ENCODE measurements around the gene CDC7.

CDC7 gene

DNA sequence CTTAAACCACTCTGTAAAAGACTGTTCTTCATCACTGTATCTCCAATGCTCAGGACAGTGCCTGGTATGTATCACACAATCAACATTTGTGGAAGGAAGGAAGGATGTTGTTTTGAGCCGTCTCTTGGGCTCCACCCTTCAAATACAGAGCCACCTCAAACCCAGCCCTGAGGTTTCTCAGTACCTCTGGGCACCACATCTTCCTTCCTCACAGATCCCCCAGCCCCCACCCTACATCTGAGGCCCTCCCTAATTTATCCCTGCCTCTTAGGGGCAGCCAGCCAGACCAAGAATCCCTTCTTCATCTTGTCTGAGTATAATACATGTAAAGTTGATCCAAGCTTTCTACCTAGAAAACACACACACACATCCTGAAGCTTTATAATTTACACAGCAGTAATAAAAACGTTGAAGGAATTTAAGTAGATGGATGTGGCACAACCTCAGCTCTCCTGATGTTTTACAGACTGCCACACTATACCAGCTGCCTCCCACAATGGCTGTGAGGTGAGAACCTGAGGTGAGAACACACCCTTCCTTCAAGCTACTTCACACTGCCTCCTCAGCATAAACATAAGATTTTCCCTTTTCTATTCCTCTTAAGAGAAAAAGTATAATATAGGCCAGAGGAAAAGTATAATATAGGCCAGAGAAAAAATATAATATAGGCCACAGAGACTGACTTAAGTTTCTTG lies 48.5 kb downstream of the CDC7 start:
- Histone ChIP-seq H3K27ac (ENCODE audit: low read length) (no peak overlapping the region), H2AFZ (ENCODE audit: low read depth, low read length) (no peak overlapping the region), H3K9ac (ENCODE audit: low read length) (no peak overlapping the region), H4K20me1 (ENCODE audit: insufficient read depth, low read length) (no peaks in the 10 kb centered on the region), H3K79me2 (ENCODE audit: low read length) (no peaks in the 10 kb centered on the region), H3K27me3 (ENCODE audit: low read depth, low read length) (no peaks in the 10 kb centered on the region), H3K9me3 (ENCODE audit: insufficient read depth, low read length) (no peaks in the 10 kb centered on the region), H3K4me3 (ENCODE audit: low read length) (no peak overlapping the region), H3K4me2 (ENCODE audit: low read length) (no peak overlapping the region), H3K4me1 (ENCODE audit: low read length) (no peaks in the 10 kb centered on the region), H3K36me3 (replicated peaks; ENCODE audit: low read depth, low read length) (no peaks in the 10 kb centered on the region)
- TF ChIP-seq, protein P1, sequence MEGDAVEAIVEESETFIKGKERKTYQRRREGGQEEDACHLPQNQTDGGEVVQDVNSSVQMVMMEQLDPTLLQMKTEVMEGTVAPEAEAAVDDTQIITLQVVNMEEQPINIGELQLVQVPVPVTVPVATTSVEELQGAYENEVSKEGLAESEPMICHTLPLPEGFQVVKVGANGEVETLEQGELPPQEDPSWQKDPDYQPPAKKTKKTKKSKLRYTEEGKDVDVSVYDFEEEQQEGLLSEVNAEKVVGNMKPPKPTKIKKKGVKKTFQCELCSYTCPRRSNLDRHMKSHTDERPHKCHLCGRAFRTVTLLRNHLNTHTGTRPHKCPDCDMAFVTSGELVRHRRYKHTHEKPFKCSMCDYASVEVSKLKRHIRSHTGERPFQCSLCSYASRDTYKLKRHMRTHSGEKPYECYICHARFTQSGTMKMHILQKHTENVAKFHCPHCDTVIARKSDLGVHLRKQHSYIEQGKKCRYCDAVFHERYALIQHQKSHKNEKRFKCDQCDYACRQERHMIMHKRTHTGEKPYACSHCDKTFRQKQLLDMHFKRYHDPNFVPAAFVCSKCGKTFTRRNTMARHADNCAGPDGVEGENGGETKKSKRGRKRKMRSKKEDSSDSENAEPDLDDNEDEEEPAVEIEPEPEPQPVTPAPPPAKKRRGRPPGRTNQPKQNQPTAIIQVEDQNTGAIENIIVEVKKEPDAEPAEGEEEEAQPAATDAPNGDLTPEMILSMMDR (IDR thresholded peaks at IDR 0.05; ENCODE audit: low read depth, low read length), result no peak
- TF ChIP-seq EZH2phosphoT487 (IDR thresholded peaks at IDR 0.05; ENCODE audit: low read depth), result no peak

DNA sequence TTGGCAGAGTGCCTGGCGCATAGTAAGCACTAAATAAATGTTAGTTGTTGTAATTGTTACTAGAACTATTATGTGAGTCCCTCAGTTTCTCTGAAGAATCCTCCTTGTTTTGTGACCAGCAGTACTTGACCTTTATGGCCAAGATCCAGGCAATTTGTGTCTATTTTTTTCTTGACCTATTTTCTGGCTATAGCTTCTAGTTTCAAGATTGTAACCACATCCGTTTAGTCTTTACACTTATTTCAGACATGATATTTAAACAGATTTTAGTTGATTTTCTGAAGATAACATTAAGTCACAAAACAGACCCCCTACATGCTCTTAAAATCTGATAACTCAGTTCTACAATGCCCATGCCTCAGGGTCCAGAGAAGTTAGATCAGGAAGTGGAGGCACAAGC lies 50.3 kb downstream of the CDC7 start:
- no peaks in the 10 kb centered on the region for H3K4me1 ChIP-seq (ENCODE audit: low read length)
- TF ChIP-seq EZH2phosphoT487 (IDR thresholded peaks at IDR 0.05; ENCODE audit: low read depth), result no peak
- TF ChIP-seq, protein P1 (IDR thresholded peaks at IDR 0.05; ENCODE audit: low read depth, low read length), result no peak
- no peak overlapping the region for H2AFZ ChIP-seq (ENCODE audit: low read depth, low read length)
- no peaks in the 10 kb centered on the region for H3K9me3 ChIP-seq (ENCODE audit: insufficient read depth, low read length)
- no peak overlapping the region for H3K9ac ChIP-seq (ENCODE audit: low read length)
- H3K4me3 ChIP-seq (ENCODE audit: low read length), result no peak overlapping the region
- no peaks in the 10 kb centered on the region for H3K79me2 ChIP-seq (ENCODE audit: low read length)
- H3K4me2 ChIP-seq (ENCODE audit: low read length), result no peak overlapping the region
- no peak overlapping the region for H3K27ac ChIP-seq (ENCODE audit: low read length)
- no peaks in the 10 kb centered on the region for H4K20me1 ChIP-seq (ENCODE audit: insufficient read depth, low read length)
- no peaks in the 10 kb centered on the region for H3K27me3 ChIP-seq (ENCODE audit: low read depth, low read length)
- no peaks in the 10 kb centered on the region for H3K36me3 ChIP-seq (replicated peaks; ENCODE audit: low read depth, low read length)

DNA sequence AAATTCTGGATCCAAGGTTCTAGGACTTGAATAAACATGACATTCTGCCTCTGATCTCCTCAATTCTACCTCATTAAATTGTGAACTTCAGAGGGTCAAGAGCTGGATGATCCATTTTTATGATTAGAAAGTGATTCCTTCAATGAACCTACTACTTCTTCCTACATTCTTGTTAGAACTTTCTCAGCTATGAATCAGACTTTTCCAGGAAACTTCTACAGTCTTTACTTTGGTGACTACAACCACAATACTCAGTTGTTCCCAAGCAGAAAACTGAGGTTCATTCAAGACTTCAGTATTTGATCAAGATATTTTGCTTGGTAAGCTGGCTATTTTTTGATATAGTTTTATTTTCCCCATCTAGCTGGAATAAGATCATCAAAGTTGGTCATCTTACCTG lies 51.4 kb downstream of the CDC7 start:
- no peak overlapping the region for H3K4me2 ChIP-seq (ENCODE audit: low read length)
- no peaks in the 10 kb centered on the region for H3K27me3 ChIP-seq (ENCODE audit: low read depth, low read length)
- no peak overlapping the region for H2AFZ ChIP-seq (ENCODE audit: low read depth, low read length)
- H3K9ac ChIP-seq (ENCODE audit: low read length), result no peak overlapping the region
- H3K4me3 ChIP-seq (ENCODE audit: low read length), result no peak overlapping the region
- no peaks in the 10 kb centered on the region for H3K4me1 ChIP-seq (ENCODE audit: low read length)
- H3K9me3 ChIP-seq (ENCODE audit: insufficient read depth, low read length), result no peaks in the 10 kb centered on the region
- no peak overlapping the region for H3K27ac ChIP-seq (ENCODE audit: low read length)
- TF ChIP-seq, protein P1 (IDR thresholded peaks at IDR 0.05; ENCODE audit: low read depth, low read length), result no peak
- TF ChIP-seq EZH2phosphoT487 (IDR thresholded peaks at IDR 0.05; ENCODE audit: low read depth), result no peak
- H4K20me1 ChIP-seq (ENCODE audit: insufficient read depth, low read length), result no peaks in the 10 kb centered on the region
- H3K79me2 ChIP-seq (ENCODE audit: low read length), result no peaks in the 10 kb centered on the region
- H3K36me3 ChIP-seq (replicated peaks; ENCODE audit: low read depth, low read length), result no peaks in the 10 kb centered on the region

DNA sequence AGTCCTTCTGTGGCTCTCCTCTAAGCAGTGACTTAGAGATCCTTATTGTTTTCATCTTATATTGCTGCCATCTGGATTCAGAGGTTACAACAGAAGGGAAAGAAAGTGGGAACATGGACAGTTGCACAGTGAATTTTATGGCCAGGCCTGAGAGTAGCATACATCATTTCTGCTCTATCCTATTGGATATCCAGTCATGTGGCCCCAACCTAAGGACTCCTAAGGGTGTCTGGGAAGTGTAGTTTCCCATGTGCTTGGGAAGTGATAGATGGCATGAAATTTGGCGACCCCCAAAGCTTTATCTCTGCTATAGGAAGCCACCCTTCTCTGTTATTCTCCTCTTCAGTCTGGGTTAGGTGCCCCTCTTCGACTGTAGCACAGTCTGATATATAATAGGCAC lies 51.9 kb downstream of the CDC7 start:
- Histone ChIP-seq H3K4me1 (ENCODE audit: low read length) (no peaks in the 10 kb centered on the region), H3K36me3 (replicated peaks; ENCODE audit: low read depth, low read length) (no peaks in the 10 kb centered on the region), H3K9ac (ENCODE audit: low read length) (no peak overlapping the region), H3K9me3 (ENCODE audit: insufficient read depth, low read length) (no peaks in the 10 kb centered on the region), H3K27me3 (ENCODE audit: low read depth, low read length) (no peaks in the 10 kb centered on the region), H3K4me2 (ENCODE audit: low read length) (no peak overlapping the region), H4K20me1 (ENCODE audit: insufficient read depth, low read length) (no peaks in the 10 kb centered on the region), H2AFZ (ENCODE audit: low read depth, low read length) (no peak overlapping the region), H3K4me3 (ENCODE audit: low read length) (no peak overlapping the region), H3K27ac (ENCODE audit: low read length) (no peak overlapping the region), H3K79me2 (ENCODE audit: low read length) (no peaks in the 10 kb centered on the region)
- TF ChIP-seq, protein P1 (IDR thresholded peaks at IDR 0.05; ENCODE audit: low read depth, low read length), result no peak
- TF ChIP-seq EZH2phosphoT487 (IDR thresholded peaks at IDR 0.05; ENCODE audit: low read depth), result no peak
